HG02885 (cell line): Measurements from ENCODE around the gene SIK2.
"Not testable (repeated sequence)": the region's sequence is repeated elsewhere in the genome, so short reads cannot be mapped to it uniquely, and the experiment has no call there.

Experiments
- ATAC-seq: cut with Tn5 transposase; IDR thresholded peaks from one replicate; pipeline ENCODE4 v1.9.1; 2021; ENCODE audit warnings: mild to moderate bottlenecking; ENCODE audit not compliant: unreplicated experiment, poor library complexity

The SIK2 gene

DNA sequence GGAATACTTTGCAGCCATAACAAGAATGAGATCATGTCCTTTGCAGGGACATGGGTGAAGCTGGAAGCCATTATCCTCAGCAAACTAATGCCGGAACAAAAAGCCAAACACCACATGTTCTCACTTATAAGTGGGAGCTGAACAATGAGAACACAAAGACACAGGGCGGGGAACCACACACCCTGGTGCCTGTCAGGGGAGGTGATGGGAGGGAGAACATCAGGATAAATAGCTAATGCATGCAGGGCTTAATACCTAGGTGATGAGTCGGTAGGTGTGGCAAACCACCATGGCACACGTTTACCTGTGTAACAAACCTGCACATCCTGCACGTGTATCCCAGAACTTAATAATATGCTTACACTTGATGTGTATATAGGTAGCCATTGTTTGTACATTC lies 49.1 kb downstream of the SIK2 start:
- not testable (repeated sequence) for ATAC-seq

GRCh38 chr11:111652184-111652583 lies 49.9 kb downstream of the SIK2 start:
- no peak for ATAC-seq

DNA sequence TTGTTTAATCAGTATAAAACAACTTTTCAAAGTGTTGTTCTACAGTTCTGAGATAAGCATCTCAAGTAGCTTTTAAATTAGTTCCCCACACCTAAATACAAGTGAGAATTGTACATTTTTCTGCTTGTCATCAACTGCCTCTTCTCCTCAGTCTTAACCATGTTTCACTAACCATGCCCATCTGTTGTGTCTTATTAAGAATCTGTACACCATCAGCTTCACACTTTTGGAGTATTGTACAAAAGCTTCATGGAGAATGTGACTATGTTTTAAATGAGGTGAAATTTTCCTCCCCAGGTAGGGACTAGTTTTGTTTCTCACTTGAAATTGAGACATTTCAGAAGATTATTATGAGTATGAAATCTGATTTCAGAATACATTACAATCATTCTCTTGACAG lies 52.4 kb downstream of the SIK2 start:
- no peak for ATAC-seq

GRCh38 chr11:111655924-111656323 lies 53.7 kb downstream of the SIK2 start:
- no peak for ATAC-seq

DNA sequence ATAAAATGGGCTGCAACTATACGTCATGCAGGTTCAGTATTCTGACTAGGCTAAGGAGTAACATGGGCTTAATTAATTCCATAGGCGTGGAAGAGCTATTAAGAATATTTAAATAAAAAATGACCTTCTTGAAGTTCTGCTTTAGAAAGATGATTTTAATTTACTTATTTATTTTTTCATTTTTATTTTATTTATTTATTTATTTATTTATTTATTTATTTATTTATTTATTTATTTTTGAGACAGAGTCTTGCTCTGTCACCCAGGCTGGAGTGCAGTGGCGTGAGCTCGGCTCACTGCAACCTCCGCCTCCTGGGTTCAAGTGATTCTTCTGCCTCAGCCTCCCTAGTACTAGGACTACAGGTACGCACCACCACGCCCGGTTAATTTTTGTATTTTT lies 55.7 kb downstream of the SIK2 start:
- not testable (repeated sequence) for ATAC-seq

DNA sequence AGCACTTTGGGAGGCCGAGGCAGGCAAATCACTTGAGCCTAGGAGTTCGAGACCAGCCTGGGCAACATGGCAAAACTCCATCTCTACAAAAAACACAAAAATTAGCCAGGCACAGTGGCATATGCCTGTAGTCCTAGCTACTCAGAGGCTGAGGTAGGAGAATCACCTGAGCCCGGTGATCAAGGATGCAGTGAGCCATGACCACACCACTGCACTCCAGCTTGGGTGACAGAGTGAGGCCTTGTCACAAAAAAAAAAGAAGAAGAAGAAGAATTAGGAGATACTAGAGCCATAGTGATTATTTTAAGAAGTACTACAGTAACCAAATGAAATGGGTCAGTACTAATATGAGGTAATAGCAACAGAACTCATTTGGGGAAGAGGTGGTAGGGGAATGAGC lies 56.2 kb downstream of the SIK2 start:
- not testable (repeated sequence) for ATAC-seq

DNA sequence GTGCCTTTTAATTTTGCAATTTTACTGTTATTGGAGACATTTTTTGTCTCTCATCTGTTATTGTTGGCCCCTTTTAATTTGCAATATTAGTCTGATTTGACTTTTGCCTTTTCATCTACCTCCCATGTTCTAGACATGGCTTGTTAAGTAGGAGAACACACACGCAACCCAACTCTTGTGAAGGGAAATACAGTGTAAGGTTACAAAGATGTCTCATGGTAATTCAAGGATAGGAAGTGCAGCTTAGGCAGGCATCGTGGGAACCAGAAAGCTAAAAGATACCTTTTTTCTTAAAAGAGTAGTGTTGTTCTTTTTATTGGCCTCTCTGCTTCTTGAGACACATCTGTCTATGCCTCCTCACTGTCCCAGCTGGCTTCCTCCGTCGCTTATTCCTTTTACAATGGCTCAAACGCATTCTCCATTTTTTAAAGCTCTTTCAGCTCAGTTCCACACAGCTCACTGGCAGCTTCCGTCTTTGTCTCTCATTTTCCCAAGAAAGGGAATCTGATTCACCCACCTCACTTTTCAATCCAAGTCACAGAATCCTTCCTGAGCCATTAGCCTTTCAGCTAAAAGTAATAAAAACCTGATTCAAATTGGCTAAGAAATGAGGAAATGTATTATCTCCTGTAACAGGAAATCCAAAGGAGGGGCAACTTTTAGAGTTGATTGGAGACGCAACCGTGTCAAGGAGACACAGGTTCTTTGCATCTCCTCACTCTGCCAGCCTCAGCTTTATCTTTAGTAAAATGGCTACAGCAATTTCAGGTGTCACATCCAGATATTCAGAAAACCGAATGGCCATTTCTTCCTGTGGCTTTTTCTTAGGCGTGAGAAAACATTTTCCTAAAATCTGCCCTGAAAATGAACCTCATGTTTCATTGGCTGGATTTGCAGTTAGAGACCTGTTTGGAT lies 57.2 kb downstream of the SIK2 start:
- no peak for ATAC-seq

- no peak for ATAC-seq
Measured at GRCh38 chr11:111660822-111661221, 58.6 kb downstream of the SIK2 start.

DNA sequence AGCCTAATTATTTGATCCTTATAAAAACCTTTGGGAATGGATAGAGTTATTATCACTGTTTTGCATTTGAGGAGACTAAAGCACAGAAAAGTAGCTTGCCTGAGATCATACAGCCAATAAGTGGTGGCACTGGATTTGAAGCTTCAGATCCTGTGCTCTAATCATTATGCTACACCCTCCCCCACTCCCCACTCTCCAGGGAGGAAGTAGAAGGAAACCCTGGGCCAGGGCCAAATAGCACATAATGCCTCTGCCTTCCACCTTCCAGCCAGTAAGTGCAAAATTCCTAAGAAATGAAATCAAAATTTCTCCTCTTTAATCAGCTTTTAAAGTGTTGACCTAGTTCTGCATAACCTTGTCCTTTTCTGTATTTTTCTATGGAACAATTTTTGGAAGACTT lies 61.6 kb downstream of the SIK2 start:
- no peak for ATAC-seq

- ATAC-seq: no peak
Measured at GRCh38 chr11:111665777-111666176, 63.5 kb downstream of the SIK2 start.

GRCh38 chr11:111668980-111669379 lies 66.7 kb downstream of the SIK2 start:
- no peak for ATAC-seq

- no peak for ATAC-seq
Measured at GRCh38 chr11:111671383-111671782, 69.1 kb downstream of the SIK2 start.

DNA sequence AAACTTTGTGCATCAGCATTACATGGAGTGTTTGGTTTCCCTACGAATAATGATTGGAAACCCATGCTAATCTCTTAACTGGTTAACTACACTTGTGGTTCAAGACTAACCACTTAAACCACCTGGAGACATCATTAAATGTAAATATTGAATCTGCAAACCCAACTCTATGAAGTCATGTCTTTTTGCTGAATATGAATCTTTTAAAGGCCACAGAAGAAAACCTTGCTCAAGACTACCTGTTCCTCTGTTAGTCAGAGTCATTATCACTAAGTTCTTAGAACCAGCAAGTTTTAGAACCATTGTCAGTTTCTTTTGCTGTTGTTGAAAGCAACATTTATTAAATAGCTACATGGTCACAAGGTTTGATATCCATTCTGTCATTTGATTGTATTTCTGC lies 70.7 kb downstream of the SIK2 start:
- no peak for ATAC-seq

GRCh38 chr11:111674941-111675340 lies 72.7 kb downstream of the SIK2 start:
- no peak for ATAC-seq

DNA sequence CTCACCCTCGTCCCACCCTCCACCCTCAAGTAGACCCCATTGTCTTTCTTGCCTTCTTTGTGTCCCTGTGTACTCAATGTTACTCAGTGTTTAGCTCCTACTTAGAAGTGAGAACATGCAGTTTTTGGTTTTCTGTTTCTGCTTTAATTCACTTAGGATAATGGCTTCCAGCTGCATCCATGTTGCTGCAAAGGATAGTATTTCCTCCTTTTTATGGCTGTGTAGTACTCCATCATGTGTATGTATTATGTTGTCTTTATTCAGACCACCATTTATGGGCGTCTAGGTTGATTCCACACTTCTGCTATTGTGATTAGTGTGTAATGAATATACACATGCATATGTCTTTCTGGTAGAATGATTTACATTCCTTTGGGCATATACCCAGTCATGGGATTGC lies 73.6 kb downstream of the SIK2 start:
- ATAC-seq: no peak

DNA sequence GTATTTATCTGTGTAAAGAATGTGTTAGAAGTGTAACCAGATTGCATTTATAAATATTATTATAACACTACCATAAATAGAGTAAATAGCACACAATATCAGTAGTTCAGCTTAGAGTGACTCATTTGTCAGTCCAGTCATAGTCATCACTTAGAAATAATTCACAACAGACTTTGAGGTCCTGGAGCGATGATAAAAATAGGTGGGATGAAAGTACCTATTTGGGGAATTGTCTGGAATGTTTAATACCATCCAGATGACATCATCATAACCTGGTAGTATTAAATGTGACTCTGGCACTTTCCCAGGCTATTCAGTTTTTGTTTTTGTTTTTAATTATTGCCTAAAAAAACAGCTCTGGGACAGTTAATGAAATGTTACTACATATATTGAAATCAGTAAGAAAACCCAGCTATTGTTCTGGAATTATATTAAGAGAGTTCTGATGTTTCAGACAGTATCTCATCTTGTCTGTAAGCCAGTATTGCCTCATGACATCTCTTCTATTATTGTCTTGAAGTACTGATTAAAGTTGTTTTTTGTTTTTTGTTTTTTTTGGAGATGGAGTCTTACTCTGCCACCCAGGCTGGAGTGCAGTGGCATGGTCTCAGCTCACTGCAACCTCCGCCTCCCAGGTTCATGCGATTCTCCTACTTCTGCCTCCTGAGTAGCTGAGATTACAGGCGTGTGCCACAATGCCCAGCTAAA lies 74.8 kb downstream of the SIK2 start:
- no peak for ATAC-seq

DNA sequence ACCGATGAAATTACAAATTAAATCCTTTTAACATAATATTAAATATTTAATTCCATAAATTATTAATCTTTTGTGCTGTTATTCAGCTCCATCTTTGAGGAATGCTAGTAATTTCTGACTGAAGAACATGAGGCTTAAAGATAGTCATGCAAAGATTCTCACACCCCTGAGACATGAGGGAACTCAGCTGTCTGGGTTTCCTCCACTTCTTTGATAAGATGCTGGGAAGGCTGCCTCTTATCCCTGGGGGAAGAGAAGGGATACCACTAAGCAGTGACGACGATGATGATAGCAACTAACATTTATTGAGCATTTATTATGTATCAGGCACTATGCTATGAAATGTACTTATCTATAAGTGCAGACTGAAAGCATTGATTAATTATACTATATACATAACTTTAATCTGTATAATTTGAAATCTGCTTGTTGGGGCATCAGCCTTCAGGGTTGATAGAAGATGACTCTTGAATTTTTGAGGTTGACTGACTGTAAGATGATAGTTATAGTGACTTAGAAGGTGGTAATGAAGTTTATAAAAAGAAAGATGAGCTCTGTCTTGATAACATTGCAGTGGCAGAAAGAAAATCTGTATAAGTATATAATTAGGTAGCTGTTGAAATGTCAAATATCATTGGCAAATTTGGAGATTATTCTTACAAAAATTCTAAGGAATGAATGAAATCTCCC lies 78.4 kb downstream of the SIK2 start:
- ATAC-seq: no peak

DNA sequence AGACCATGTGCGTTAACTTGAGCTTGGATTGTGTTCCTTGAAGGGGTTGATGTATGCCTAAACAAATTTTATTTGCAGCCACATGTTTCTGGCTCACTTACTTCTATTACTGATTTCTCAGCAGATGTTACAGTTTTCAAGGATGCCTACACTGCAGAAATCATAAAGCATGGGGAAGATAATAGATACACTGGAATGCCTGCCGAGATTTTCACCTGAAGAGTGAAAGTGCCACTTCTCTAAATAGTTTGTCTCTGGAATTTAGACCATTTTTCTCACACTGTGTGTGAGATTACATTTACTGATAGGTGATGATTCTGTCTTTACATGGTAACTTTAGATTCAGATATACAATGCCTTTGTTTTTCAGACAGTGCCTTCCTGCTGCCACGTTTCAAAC lies 81.6 kb downstream of the SIK2 start:
- no peak for ATAC-seq

DNA sequence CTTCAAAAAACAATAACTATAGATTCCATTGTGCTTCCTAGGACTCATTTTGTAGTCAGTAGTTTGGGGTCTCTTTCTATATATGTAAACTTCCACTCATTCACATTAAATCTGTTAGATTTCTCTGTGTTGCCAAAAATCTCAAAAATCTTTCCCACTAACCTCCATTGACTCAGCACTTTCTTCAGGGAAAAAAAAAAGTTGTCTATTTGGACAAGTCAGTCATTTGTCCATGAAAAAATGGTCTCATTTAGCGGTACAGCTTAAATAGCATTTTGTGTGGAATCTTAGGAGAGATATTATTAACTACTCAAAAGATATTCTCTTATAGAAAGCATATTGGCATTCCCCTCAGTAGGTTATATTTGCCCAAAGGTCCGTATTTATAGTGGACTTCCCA lies 82.0 kb downstream of the SIK2 start:
- ATAC-seq: no peak

DNA sequence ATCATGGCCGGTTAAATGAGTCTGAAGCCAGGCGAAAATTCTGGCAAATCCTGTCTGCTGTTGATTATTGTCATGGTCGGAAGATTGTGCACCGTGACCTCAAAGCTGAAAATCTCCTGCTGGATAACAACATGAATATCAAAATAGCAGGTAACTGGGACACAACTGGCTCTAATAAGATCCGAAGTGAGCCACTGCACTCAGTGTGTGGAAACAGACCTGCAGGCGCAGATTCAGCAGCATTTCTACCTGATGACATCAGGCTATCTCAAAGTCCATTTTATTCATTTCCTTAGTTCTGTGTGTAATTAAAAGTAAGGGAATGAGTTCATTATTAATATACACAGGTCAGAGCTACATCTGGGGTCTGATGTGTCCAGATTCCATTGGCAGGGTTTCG lies 85.8 kb downstream of the SIK2 start:
- no peak for ATAC-seq

GRCh38 chr11:111691176-111691575 lies 88.9 kb downstream of the SIK2 start:
- no peak for ATAC-seq
